HL-60/S4 (cell line): ENCODE measurements around the gene SLC38A6.

Experiments
- in situ Hi-C: fragments of 300-500 bp; cut with MboI; formaldehyde crosslinking; loops from 2 replicates; pipeline ENCODE4 v1.14.3; 2022; ENCODE audit warnings: low sequenced_read_pairs

SLC38A6 gene

GRCh38 chr14:61099216-61099835 lies 118.3 kb downstream of the SLC38A6 start:
- in situ Hi-C loops: no loop called here

- in situ Hi-C loops: no loop called here
Measured at GRCh38 chr14:61101803-61102548, 120.9 kb downstream of the SLC38A6 start.
